Measurements from ENCODE around the gene CYFIP2.

The CYFIP2 gene

DNA sequence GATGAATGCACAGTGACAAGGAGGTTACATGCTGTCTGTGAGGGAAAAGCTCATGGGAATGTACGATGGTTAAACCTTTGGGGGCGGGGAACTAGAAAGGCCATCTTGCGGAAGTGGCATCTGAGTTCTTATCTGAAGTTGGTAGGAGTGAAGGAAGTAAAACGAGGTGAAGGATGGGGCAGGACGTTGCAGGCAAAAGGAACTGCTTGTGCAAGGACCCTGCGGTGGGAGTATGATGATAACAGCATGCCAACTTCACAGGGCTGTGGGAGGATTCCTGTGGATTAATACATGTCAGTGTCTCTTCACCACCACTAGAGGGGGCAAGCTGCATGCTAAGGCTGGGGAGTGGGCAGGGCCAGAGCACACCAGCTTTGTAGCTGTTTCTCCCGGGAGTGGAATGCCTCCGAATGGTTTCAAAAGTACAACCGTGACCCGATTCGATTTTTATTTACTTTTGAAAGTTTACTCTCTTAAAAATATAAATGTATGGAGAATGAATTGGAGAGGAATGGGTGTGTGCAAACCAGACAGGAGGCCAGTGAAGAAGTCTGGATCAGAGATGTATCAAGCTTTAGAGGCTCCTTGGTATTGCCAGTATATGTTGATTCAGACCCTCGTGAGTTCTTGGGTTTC is 62.5 kb downstream of the CYFIP2 start:
- DNase-seq = peak; percentile 81

DNA sequence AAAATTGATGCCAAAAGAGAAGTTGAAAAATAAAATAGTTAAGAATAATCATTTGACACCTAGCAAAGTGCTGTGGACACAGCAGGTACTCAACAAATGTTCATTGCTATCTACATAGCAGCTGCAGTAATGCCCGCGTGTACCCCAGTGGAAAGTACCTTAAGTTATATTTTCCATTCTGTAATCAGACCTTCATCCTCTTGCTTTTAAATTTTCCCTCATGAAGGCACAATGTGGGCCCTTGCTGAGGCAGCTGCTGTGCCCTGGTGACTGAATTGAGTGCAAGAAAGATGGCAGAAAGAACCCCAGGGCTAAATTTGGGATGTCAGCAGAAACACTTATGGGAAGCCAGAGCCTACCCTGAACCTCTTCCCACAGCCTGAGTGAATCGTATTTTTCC is 65.9 kb downstream of the CYFIP2 start:
- DNase-seq = no peak

DNA sequence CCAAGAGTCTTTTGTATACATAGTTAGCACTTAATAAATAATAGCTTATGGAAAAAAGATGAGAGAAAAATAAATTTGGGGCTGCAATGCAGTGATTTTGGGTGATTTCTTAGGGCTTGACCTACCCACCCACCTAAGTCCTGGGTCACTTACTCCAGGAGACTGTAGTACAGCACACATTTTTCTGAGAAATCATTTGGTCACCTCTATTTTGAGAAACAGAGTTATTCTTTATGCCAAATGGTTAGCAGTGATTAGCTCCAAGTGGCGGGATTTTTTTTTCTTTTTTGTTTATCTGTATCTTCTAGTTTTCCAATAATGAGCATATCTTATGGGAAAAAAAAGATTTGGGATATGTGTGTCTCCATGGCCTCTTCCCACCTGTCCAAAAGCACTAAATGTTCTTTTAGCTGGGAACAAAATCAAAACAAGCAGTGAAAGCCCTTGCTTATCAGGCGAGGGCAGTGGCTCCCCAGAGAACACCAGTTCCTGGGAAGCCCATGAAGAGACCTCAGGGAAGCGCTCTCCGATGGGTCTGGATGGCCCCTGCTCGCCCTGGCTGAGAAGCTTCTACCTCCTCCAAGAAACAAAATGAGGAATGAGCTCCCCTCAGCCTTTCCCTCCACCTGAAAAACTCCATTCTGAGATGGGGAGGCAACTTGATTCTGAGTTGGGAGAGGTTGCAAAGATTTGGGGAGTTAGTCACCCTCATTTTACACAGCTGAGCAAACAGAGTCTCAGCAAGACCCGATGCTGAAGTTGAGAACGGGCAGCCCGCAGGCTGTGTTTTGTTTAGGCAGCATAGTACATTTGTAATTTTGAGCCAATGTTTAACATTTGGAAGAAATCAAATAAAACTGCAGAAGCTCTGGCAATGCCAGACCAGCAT is 69.9 kb downstream of the CYFIP2 start:
- DNase-seq = no peak

DNA sequence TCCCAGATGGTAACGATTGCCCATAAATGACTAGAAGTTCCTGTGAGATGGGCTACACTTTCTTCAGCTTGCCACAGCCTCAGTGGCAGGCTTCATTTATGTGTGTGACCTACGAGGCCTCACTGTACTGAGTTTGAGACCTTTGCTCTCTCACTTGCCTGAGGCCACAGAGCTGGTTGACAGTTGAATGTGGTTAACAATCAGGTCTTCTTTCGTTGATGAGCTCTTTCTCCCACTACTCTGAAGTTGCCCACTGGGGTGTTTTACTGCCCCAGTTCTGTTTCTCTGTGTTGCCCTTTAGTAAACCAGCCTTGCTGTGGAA is 70.5 kb downstream of the CYFIP2 start:
- DNase-seq = no peak

DNA sequence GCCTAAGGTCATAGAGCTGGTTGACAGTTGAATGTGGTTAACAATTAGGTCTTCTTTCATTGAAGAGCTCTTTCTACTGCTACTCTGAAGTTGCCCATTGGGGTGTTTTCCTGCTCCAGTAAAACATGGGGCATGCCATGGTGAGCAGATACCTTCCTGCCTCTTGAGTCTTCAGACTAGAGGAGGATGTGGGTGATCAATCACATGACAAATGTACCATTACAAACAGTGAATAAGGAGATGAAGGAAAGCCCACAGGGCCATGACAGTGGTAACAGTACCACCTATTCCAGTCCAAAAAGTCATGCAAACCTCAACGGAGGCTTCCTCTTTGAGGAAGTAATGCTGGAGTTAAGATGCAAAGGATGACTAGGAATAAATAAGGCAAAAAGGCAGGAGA is 73.5 kb downstream of the CYFIP2 start:
- DNase-seq = no peak

DNA sequence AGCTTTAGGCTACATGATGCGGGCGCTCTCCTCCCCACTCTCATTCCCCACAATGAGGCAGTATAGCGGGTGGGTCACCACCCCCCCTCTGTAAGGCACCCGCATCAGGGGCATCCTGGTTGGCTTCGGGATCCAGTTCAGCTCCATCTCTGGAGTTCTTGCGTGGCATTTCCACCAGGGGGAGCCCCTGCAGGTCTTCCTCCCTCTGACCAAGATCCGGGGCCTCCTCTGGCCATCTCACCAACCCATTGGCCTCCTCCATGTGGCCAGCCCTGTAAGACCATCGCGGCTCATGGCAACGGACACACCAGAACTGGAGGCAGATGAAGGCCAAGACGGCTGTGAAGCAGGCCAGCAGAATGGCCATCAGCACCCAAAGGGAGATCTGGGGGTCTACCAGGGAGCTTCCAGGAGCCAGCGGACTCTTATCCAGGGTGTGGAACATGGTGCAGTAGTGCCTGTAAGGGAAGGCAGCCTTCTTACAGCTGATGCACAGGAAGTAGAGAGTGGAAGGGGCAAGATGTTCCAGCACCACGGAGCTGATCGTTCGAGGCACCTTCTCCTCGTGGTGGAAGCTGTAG is 77.0 kb downstream of the CYFIP2 start:
- DNase-seq = no peak

DNA sequence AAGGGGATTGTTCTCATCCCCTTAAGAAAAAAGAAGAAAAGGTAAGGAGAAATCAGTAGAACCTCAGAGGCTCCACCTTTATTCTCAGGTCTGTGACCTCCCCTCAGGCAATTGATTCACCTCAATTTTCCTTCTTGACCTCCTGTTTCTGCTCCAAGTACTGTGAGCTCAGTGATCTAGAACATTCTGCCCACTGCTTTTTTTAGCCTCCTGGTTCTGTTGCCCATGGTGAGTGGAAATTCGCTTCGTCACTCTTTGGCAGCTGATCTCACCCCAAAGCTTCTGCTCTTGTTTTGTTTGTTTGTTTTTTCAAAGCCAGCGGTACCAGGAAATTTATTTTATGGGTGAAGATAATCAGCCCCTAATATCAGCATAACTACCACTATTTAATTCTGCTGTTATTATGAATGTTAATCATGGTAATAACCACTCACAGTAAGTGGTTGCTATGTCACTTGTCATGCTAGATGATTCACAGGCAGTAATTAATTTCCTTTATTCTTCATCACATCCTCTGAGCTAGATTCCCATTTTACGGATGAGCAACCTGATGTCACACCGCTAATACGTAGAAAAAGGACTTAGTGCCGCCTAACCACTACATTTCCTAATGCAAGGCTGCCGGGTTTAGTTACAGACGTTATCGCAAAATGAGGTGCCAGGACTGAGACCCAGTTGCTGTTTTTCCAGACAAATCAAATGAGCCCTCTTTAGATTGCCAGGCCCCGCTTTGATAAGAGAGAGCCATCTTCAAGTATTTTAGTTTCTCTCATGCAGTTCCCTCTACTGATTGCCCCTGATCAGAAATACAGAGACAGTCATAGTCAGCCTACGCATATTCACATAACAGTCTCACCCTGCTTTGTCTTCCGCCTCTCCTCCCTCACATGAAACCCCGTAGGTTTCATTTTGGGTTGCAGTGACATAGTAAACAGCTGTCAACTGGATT is 78.2 kb downstream of the CYFIP2 start:
- no peak for DNase-seq

DNA sequence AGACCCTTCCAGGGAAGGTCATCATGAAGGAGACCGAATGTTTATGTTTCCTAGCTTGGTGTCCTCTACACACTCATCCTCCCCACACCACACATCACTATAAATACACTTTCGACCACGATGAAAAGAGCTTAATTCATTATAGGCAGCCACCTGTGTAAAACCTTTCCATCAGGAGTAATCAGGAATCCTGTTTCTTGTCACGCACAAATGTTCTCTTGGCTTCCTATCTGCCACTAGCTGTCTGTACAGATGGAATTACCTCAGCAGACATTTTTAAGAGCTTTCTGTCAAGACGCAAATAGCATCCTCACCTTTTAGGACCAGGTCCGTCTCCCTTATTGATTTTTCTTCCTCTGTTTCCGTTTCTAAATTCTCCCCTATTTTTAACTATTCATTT is 79.1 kb downstream of the CYFIP2 start:
- no peak for DNase-seq

DNA sequence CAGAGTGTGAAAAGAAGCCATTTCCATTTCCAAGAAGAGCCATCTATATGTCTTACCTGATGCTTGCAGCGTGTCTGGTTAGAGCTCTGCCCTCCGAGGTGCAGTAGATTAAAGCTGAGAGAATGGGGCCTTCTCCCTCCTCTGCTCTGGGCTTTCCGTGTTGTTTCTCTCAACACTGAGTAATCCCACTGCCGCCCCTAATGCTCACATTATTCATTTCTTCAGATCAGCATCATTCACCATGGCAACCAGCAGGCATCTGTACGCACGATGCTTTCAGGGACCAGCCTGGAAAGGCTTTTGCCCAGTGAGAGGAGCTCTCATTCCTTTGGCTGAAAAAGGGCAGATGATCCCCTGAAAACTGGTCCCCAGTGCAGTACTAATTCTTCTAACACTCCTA is 79.6 kb downstream of the CYFIP2 start:
- DNase-seq = no peak

DNA sequence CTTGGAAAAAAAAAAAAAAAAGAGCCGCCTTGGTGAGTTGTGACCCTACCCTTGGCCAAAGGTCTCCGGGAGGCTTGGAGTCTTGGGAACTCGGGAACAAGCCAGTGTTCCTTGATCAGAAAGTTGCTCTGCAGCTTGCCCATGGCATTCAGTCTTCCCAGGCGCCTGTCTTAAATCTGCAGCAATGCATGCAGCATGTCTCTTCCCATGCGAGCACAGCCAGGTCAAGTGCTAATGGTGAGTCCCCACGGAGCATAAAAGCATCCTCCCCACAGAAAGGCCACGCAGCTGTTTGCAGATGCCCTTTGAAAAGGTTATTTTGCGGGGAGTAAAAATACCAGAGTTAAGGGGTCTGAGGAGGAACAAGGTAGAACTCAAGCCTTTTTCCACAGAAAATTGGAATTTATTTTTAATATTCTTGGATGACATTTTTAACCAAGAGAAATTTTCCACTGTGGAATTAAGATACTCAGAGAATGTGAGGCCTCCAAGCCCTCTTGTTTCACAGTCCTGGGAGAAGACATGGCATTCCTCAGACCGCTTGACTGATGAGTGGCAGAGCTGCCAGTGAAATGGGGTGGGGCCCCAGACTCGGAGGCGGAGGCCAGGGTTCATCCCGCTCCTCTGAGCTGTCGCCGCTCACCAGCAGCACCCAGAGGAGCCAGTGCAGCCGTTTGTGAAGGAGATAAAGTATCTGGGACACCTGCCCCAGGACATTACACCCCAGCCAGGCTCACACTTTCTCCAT is 81.6 kb downstream of the CYFIP2 start:
- no peak for DNase-seq

DNA sequence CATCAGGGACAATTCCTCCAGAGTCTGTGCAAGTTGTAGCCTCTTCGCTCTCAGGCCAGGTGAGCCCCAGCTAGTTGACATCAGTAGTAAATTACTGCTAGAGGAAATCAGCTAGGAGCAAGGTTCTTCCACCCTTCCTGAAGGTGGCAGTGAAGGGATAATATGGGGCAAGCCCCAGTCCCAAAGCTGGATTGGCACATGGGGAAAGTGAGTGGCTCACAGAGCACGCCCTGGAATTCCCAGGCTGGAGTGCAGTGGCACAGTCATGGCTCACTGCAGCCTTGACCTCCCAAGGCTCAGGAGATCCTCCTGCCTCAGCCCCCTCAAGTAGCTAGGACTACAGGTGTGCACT is 82.1 kb downstream of the CYFIP2 start:
- no peak for DNase-seq

DNA sequence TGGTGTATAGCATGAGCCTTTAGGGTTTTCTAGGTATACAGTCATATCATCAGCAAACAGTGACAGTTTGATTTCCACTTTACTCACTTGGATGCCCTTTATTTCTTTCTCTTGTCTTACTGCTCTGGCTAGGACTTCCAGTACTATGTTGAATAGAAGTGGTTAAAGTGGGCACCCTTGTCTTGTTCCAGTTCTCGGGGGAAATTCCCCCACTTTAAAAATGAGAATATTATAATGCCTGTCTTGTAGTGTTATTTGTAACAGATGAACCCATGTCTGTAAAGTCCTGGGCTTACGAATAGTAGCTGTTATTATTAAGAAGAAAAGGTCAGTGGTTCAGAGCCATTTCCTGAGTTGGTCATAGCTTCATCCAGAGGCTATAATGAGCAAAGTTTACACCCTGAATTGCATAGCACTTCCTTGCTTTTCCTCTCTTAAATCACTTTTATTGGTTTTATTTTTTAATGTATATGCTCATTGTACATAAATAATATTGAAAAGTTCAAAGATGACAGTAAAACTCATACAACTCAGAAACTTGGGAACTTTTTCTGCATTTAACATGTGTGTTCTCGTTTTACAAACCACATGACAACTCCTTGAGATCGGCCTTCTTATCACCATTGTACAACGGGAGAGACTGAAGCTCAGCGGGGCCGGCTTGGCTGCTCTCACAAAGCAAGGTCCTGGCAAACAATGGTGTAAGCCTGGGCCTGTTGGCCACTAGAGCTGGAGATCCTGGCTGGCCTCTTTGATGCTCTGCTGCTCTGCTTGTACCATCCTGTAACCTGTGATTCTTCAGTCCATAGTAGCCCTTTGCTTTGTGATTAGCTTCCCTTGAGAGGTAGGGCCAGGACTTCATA is 85.2 kb downstream of the CYFIP2 start:
- no peak for DNase-seq

DNA sequence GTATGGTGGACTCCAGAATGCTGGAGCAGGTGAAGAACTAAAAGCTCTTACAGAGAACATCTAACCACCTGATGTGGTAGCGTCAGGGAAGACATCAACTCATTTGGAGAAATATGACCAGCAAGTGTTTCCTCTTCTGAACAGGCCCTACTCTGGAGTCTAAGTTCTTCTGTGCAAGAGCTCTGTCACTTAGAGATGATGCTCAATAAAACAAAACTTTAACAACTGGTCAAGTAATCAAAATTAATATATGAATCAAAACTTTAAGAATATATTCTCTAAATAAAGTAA is 85.8 kb downstream of the CYFIP2 start:
- no peak for DNase-seq

DNA sequence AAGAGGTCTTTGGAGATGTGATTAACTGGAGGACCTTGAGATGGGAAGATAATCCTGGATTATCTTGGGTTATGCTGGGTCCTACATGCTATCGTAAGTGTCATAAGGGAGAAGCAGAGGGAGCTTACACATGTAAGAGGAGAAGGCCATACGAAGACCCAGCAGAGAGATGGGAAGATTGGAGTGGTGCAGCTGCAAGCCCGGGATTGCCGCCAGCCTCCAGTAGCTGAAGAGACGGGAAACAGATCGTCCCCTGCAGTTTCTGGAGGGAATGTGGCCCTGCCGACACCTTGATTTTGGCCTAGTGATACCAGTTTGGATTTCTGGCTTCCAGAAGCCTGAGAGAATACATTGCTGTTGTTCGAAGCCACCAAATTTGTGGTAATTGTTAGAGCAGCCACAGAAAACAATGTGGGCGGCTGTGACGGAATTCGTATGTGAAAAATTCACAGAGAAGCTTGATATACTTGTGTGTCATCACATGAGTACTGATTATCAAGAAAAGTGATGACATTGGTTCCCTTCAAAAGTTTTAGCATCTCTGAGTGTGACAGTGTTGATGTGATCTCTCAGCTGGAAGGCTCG is 86.9 kb downstream of the CYFIP2 start:
- no peak for DNase-seq

DNA sequence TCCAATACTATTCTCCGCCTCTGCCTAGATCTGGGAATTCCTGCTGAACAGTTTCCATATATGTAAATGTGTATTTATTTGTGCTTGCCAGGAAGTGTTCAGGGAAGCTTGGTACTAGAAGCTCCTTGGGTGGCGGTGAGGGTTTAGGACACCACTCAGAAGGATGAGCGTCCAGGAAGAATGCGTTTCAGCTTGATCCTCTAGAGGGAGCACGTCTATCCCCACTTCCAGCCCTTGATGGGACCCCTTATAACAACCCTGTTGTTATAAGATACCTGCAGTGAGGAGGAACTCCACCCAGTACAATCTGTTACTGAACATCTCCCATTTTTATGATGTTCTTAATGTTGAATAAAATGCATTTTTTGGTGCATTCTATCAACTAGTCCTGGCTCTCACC is 88.9 kb downstream of the CYFIP2 start:
- no peak for DNase-seq

DNA sequence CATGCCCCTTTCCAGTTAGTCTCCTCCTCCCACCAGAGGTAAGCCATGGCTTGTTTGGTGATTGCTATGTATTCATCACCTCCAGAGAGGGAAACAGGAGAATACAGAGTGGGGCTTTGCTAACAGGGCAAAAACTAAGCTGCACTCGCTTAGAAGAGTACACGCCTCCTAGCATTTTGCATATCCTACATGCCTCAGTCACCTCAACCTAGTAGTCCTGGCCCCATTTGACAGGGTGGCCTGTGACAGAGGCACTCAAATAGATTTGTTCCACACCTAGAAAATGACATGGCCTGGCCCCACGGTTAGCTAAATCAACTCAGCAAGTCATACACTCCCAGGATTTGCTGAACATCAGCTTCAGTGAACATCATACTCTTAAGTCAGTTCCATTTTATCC is 90.7 kb downstream of the CYFIP2 start:
- no peak for DNase-seq

DNA sequence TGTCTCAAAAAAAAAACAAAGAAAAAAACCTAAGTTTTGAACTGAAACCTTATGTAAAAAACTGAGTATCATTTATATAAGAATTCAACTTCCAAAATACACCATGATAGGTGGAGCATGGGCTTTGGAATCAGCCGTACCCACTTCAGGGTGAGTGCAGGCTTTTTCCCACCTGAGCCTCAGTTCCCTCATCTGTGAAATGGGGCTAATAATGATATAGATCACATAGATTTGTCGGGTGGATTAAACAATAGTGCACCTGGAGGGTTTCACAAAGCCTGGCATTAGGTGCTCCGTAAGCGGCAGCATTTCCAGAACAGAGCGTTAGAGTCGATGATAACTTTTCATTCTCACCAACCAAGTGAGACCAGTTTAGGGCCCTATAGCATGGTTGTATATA is 91.9 kb downstream of the CYFIP2 start:
- no peak for DNase-seq

DNA sequence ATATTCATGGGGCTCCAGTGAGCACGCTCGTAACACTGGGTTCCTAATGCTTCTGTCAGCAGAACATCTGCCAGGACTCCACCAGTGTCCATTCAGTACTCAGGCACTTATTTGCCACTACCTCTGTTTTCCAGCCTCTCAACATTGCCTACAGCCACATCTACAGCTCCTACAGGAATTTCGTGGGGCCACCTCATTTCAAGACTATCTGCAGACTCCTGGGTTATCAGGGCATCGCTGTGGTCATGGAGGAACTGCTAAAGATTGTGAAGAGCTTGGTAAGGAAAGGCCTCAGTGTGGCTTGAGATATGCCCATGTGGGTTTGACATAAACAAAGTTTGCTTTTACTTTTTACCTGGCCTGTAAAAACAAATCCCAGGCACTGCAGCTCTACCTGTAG is 92.9 kb downstream of the CYFIP2 start:
- DNase-seq = no peak

DNA sequence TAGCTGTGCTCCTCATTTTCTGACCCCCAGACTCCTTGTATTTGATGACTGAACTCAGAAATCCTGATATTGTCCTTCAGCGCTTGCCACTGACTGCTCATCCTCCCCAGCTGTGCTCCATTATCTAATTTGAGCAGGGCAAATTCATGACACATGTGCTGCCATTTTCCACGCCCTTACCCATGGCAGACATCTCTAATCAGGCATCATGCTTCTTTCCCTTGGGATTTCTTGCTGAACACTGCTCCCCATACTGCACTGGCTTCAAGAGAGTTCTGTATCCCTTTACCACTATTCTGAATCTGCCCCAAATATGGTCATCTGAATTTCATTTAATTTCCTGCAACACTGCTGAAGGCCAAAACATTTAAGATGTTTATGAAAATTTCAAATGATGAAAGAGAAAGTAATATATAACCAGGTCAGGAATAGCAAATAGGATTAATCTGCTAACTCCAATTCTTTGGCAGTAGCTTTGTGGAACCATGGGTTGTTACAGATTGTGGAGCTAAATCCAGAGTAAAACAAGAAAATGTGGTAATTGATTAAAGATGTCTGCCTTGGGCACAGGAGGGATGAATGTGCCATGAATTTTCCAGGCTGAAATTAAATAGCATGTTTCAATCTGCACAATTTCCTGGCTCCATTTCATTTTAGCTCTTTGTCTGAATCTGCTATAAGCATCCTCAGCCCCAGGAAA is 93.6 kb downstream of the CYFIP2 start:
- DNase-seq = no peak

DNA sequence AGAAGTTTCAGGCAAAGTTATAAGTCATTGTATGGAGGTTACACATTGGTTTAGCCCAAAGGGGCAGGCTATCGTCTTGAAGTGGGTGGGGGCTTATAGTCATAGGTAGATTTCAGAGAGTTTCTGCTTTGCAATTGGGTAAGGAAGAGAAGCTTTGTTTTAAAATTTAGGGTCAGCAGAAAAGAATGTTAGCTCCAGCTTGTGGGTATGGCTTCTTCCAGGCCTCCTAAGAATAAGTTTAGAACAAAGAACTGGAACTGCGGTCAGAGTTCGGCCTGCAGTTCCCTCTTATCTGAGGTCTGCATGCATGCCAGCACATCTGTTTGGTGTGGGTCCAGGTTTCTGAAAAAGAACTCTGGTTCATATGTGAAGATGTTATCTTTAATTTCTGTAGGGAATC is 96.1 kb downstream of the CYFIP2 start:
- DNase-seq = no peak

DNA sequence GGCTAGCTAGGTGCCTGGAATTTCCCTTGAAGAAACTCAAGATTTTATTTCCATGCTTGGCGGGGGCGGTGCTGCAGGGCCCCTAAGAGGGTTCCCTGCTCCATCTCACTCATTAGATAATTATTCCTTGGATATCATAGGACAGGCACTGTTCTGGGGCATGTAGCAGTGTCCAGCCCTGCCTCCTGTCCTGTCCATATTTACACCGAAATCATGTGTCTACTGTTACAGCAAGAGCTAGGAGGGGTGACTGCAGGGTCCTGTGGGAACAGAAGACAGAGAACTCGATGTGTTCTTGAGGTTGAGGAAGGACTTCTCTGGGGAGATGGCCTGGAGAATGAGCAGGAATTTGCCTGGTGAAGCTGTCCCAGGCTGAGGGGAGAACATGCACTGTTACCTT is 96.6 kb downstream of the CYFIP2 start:
- no peak for DNase-seq

All from right hindlimb (tissue), 1 donor.